NCI-H69 (cell line): ENCODE data around the gene VAMP1.
"Not testable (repeated sequence)": the region's sequence is repeated elsewhere in the genome, so short reads cannot be mapped to it uniquely, and the experiment has no call there.

Experiments used
- DNase-seq: peaks from one replicate; lab custom pipeline; 2025; lab: John Stamatoyannopoulos, UW

The VAMP1 gene

GRCh38 chr12:6469609-6470374, 685 bp downstream of the VAMP1 start:
- DNase-seq: no peak

- DNase-seq: no peak
These were observed 1.4 kb downstream of the VAMP1 start for GRCh38 chr12:6469092-6469491.

- no peak for DNase-seq
These were observed 2.2 kb downstream of the VAMP1 start for GRCh38 chr12:6468283-6468575.

- not testable (repeated sequence) for DNase-seq
These were observed 2.8 kb downstream of the VAMP1 start for GRCh38 chr12:6467571-6468282.

- DNase-seq: not testable (repeated sequence)
These were observed 3.7 kb downstream of the VAMP1 start for GRCh38 chr12:6466751-6467150.

- DNase-seq: no peak
These were observed 4.3 kb downstream of the VAMP1 start for GRCh38 chr12:6466184-6466573.

- peak; percentile 80 for DNase-seq
These were observed 4.9 kb downstream of the VAMP1 start for GRCh38 chr12:6465467-6466183.

- DNase-seq: no peak
These were observed 5.9 kb downstream of the VAMP1 start for GRCh38 chr12:6464531-6464930.

GRCh38 chr12:6463858-6464257, 6.6 kb downstream of the VAMP1 start:
- no peak for DNase-seq

- no peak for DNase-seq
These were observed 7.3 kb downstream of the VAMP1 start for GRCh38 chr12:6463216-6463615.

GRCh38 chr12:6462234-6462995, 8.1 kb downstream of the VAMP1 start:
- no peak for DNase-seq

GRCh38 chr12:6461401-6462233, 8.9 kb downstream of the VAMP1 start:
- no peak for DNase-seq

GRCh38 chr12:6460751-6461371, 9.6 kb downstream of the VAMP1 start:
- DNase-seq: no peak

- peak; percentile 32 for DNase-seq
These were observed 11.5 kb downstream of the VAMP1 start for GRCh38 chr12:6459004-6459337.

- no peak for DNase-seq
These were observed 12.0 kb downstream of the VAMP1 start for GRCh38 chr12:6458281-6459003.

GRCh38 chr12:6457220-6457945, 13.1 kb downstream of the VAMP1 start:
- DNase-seq: no peak

GRCh38 chr12:6452944-6453630, 17.4 kb downstream of the VAMP1 start:
- DNase-seq: no peak

GRCh38 chr12:6452245-6452943, 18.1 kb downstream of the VAMP1 start:
- no peak for DNase-seq
